GM18519 (cell line): ENCODE data around the gene CCDC86.
"Not testable (repeated sequence)": the region's sequence is repeated elsewhere in the genome, so short reads cannot be mapped to it uniquely, and the experiment has no call there.

ENCODE experiments used
- ATAC-seq: cut with Tn5 transposase; IDR thresholded peaks from one replicate; pipeline ENCODE4 v1.9.1; 2021; ENCODE audit warnings: mild to moderate bottlenecking, moderate library complexity; ENCODE audit not compliant: unreplicated experiment, low FRiP score

Gene CCDC86, protein sequence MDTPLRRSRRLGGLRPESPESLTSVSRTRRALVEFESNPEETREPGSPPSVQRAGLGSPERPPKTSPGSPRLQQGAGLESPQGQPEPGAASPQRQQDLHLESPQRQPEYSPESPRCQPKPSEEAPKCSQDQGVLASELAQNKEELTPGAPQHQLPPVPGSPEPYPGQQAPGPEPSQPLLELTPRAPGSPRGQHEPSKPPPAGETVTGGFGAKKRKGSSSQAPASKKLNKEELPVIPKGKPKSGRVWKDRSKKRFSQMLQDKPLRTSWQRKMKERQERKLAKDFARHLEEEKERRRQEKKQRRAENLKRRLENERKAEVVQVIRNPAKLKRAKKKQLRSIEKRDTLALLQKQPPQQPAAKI

DNA sequence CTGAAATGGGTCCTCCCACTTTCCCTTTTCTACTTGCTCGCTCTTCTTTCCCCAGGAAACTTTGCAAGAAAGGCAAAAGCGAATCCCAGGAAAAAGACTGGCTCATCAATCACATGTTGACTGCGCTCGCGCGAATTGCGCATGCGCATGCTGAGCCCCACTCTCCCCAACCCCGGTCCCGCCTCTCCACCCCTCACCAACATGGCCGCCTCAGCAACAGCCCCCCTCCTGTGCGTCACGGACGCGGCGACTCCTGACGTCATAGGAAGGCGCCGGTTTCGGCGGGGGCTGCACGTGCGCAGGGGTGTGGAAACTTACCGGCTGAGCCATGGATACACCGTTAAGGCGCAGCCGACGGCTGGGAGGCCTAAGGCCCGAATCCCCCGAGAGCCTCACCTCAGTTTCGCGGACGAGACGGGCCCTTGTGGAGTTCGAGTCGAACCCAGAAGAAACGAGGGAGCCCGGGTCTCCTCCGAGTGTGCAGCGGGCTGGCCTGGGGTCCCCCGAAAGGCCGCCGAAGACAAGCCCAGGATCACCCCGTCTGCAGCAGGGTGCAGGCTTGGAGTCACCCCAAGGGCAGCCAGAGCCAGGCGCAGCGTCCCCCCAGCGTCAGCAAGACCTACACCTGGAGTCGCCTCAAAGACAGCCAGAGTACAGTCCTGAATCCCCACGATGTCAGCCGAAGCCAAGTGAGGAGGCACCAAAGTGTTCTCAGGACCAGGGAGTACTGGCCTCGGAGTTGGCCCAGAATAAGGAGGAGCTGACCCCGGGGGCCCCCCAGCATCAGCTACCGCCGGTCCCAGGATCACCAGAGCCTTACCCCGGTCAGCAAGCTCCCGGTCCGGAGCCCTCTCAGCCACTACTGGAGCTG lies at the start of gene CCDC86:
TSS of gene CCDC86 (plus strand) at position 317 of the 871 bp plus-strand sequence. CDS start at position 329, 12 bp downstream.
- ATAC-seq, result peak; percentile 53

DNA sequence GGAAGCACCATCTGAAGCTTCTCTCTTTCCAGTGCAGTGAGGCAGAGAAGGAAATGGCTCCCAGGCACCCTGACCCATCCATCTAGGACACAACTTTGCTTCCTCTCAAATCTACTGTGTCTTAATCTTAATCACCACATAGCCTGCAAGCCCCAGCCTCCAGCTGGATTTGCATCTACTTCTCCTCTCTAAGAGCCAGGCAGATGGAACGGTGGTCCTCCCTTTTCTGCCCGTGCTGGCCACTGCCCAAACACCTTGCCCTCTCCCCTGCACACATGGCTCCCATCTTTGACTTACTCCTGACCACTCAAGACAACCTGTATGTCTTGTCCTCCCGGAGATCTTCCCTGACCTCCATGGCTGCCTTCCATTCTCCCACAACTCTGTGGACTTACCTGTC lies 49.4 kb upstream of the CCDC86 start:
- no peak for ATAC-seq

DNA sequence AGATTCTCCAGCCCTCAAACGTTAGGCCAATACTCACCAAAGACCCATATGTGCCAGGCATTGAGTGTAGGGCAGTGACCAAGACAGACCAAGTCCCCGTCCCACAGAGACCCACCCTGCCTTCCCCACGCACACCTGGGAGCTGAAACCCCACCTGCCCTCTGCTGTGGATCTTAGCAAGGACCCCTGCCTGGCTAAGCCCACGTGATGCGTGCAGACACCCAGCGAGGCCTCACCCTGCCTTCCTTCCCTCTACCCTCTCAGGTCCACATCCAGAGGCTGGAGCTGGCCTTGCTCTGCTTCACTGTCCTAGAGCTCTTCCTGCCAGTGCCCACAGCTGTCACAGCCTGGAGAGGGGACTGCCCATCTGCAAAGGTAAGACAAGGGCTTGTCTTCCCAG lies 46.6 kb upstream of the CCDC86 start:
- ATAC-seq, result no peak

GRCh38 chr11:60797846-60798630 lies 43.9 kb upstream of the CCDC86 start:
- no peak for ATAC-seq

- no peak for ATAC-seq
Observed at GRCh38 chr11:60798631-60799030, 43.3 kb upstream of the CCDC86 start.

DNA sequence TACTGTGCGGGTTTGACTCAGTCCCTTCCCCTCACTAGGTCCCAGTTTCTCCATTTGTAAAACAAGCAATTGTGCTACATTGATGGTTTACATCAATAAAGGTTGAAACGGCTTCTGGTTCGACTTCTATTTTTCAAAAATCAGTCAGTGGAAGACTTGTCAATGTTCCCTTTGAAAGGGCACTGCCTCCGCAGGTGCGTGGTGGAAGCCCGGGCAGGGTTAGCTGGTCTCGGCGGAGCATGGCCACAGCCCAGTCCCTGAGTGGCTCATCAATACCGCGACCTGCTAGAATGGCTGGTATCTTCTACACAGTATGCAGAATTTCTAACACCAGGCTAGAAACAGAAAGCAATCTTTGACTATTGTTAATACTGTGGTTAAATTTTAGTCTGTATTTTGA lies 40.7 kb upstream of the CCDC86 start:
- ATAC-seq, result no peak

DNA sequence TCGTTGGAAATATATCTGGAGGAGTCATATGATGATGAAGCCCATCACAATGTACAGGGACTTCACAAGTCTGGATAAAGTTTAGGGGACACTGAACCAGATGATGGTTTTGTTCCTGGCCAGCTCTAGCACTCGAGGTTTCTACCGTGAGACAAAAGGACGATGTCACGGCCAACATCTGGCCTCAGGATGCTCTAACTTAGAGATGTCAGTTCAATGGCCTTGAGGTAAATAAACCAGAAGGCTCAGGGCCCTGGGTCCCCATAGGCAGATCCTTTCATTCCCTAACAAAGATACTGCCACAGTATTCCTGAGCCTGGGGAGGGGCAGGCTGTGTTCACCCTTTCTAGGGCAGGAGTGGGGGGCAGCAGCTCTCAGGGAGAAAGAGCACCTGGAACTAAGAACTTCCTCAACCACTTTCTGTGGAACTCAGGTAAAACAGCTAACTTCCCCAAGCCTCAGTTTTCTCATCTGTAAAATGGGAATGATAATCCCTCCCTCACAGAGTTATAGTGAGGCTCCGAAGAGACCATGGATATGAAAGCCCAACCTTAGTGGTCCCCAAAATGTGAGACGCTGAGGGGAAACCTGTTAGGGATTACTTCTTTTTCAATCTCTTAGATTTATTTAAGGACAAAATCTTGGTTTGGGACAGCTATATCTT lies 38.5 kb upstream of the CCDC86 start:
- ATAC-seq, result no peak

DNA sequence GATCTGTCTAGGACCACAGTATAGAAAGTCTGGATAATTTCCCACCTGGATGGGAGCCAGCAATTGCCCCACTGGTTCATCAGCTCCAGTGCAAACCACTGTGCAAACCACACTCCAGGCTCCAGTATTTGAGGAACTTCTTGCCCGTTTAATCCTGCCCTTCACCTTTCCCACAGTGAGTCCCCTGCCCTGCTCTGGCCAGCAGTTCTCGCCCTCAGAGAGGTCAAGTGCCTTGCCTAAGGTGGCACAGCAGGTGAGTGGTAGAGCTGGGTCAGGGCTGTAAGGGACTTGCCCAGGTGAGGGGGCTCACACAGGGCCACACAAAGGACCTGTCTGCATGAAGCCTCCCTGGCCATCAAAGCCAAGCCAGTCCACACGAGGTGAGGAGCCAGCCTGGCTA lies 32.7 kb upstream of the CCDC86 start:
- ATAC-seq, result no peak

DNA sequence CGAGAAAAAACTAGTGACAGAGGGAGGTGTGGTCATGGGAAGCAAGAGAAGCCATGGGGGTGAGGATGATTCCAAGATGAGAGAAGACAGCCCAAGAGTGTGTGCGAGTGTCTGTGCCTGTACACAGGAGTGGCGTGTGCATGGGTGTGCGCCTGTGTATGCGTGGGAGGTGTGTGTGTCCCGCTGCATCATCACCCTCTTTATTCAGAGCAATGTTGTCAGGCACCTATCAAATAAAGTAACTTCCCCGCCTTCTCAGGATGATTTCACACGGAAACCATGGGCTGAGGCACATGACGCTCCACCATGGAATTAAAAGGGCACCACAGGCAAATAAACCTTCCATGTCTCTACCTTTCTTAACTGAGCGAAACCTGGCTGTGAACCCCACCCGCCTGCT lies 32.2 kb upstream of the CCDC86 start:
- no peak for ATAC-seq

DNA sequence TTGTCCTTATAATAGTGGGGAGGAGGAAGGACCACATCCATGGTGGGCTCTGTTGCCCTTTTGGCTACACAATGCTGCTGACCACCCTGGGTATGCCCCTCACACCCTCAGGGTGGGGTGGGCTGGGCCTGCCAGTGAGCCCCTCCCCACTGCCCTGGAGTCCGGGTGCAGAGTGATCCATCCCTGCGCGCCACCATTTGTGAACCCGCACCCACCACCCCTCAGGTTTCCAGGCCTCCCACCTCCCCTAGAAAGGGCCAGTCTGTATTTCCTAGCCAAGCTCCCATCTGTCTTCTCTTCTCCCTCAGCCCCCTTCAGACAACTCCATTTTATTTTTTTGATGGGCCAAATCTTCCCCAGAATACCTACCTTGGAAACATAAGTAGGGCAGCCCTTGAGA lies 31.8 kb upstream of the CCDC86 start:
- no peak for ATAC-seq

DNA sequence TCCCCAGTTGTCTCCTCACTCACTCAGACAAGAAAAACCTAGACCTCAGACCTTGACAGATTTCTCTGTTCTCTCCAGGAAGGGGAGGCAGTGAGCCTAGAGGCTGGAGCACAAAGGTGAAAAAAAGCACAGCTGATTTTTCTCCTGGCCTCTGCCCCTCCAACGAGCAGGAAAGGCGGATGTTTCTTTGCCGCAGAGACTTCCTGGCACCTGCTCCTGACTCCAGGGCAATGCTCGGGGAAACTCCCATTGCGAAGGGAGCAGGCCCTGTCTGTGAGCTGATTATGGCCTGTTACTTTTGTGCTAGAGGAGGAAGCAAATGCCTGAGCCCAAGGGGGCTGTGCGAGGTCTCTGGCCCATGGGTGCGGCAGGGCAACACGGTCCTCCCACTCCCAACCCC lies 31.3 kb upstream of the CCDC86 start:
- no peak for ATAC-seq

GRCh38 chr11:60813324-60813723 lies 28.6 kb upstream of the CCDC86 start:
- no peak for ATAC-seq

GRCh38 chr11:60814112-60814511 lies 27.8 kb upstream of the CCDC86 start:
- ATAC-seq, result no peak

- ATAC-seq, result no peak
Observed at GRCh38 chr11:60816590-60817157, 25.2 kb upstream of the CCDC86 start.

- ATAC-seq, result no peak
Observed at GRCh38 chr11:60818057-60818456, 23.9 kb upstream of the CCDC86 start.

DNA sequence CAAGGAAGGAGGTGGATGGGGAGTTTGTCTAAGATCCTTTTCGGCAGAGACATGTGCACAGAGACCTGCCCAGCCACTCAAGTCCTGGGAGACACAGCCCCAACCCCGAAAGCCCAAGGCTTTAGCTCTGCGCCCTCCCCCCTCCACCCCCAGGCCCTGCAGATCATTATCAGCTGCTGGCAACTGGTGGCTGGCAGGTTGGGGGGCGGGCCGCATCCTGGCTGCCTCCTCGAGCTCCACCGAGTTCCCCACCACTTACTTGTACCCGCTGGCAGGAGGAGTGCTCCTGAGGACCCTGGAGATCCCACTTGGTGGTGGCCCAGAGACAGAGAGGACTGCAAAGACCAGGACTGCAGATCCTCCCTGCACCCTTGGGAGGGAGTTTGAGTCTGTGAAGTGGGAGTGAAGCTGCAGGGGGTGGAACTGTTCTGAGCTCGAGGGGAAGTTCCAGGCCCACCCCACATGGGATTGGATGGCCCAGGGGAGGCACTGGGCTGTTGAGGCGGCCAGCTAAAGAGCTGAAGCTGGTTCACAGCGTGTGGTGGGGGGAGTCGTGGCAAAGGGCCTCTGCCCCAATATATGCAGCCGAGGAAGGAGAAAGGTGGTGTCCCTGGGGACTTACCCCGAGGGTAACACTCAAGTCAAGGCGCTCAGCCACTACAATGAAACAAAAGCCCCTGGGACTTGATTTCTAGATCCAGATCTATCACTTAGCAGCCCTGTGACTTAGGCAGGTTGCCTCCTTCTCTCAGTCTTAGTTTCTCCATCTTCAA lies 19.9 kb upstream of the CCDC86 start:
- ATAC-seq, result no peak

DNA sequence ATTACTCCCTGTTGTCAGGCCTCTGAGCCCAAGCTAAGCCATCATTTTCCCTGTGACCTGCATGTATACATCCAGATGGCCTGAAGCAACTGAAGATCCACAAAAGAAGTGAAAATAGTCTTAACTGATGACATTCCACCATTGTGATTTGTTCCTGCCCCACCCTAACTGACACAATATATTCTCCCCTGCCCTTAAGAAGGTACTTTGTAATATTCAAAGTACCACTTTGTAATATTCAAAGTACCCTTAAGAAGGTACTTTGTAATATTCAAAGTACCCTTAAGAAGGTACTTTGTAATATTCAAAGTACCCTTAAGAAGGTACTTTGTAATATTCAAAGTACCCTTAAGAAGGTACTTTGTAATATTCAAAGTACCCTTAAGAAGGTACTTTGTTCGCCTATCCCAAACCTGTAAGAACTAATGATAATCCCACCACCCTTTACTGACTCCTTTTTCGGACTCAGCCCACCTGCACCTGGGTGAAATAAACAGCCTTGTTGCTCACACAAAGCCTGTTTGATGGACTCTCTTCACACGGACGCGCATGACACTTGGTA lies 18.1 kb upstream of the CCDC86 start:
- ATAC-seq, result not testable (repeated sequence)

GRCh38 chr11:60825118-60825517 lies 16.8 kb upstream of the CCDC86 start:
- no peak for ATAC-seq

- ATAC-seq, result no peak
Observed at GRCh38 chr11:60825790-60826189, 16.1 kb upstream of the CCDC86 start.
